Subcutaneous adipose tissue (tissue), 4 donors: ENCODE results near the gene LAP3. TPM values are rescaled to one million over a fixed set of nuclear protein-coding genes. Genes with fewer than 3 reads are reported as not detected.

Experiments
- CTCF ChIP-seq: fragments of 450-650 bp; IDR thresholded peaks from one replicate; pipeline ENCODE4 v1.5.1; 2016; ENCODE audit warnings: low read depth, mild to moderate bottlenecking, control low read depth, antibody characterized with exemption, moderate library complexity
- total RNA-seq, 4 donors: library from RNA; depleted of rRNA; stranded (reverse); fragments of >200 nt; gene quantifications; one replicate each; pipeline ENCODE4 v1.1.0, GENCODE V29; 2016

Gene LAP3
- total RNA-seq, 4 donors from 2014 or later = 89.4 to 165 (median 96.0) TPM

GRCh38 chr4:17583941-17584340 is 6.9 kb downstream of the LAP3 start:
- TF ChIP-seq CTCF = no peak

GRCh38 chr4:17584521-17585213 is 7.7 kb downstream of the LAP3 start:
- TF ChIP-seq CTCF = no peak

- TF ChIP-seq CTCF = no peak
Measured at GRCh38 chr4:17587094-17587822, 10.3 kb downstream of the LAP3 start.

GRCh38 chr4:17589355-17589754 is 12.4 kb downstream of the LAP3 start:
- TF ChIP-seq CTCF = no peak

GRCh38 chr4:17595471-17596005 is 18.5 kb downstream of the LAP3 start:
- TF ChIP-seq CTCF = no peak

- TF ChIP-seq CTCF = no peak
Measured at GRCh38 chr4:17597517-17597916, 20.5 kb downstream of the LAP3 start.

- no peak for TF ChIP-seq CTCF
Measured at GRCh38 chr4:17599826-17600225, 22.8 kb downstream of the LAP3 start.
